ENCODE measurements around the gene TMEM238.
A peak's percentile ranks its signal among the peaks of the same experiment; 100 is the strongest.

The TMEM238 gene

GRCh38 chr19:55345818-55346724 lies 38.0 kb downstream of the TMEM238 start:
- Histone ChIP-seq H3K4ac (ENCODE audit: low read depth, low read length) (no peak overlapping the region), H3K4me1 (ENCODE audit: control insufficient read depth in 1 of 2, insufficient read depth in 2 of 2, low read length in 2 of 2) (peaks cover 10 to 23% of the 10 kb centered on the region in 2 experiments), H3K79me2 (ENCODE audit: control insufficient read depth, insufficient read depth, low read length, poor library complexity) (no peaks in the 10 kb centered on the region), H3K9ac (ENCODE audit: low read length) (no peak overlapping the region), H3K27ac (ENCODE audit: low read depth, low read length) (no peak overlapping the region), H4K91ac (ENCODE audit: low read depth, low read length) (no peak overlapping the region), H4K8ac (ENCODE audit: low read depth, low read length) (no peak overlapping the region), H3K4me2 (ENCODE audit: low read length) (no peak overlapping the region), H3K79me1 (ENCODE audit: low read length) (peaks cover 12% of the 10 kb centered on the region), H2BK12ac (ENCODE audit: low read length) (no peak overlapping the region), H3K4me3 (ENCODE audit: low read depth, low read length) (no peak overlapping the region), H3K23ac (ENCODE audit: low read length) (no peak overlapping the region), H2AFZ (ENCODE audit: insufficient read depth, low read length, poor library complexity) (no peak overlapping the region), H2BK120ac (ENCODE audit: insufficient read depth, low read length, poor library complexity) (peak overlapping the region; percentile 65), H4K12ac (ENCODE audit: low read depth, low read length) (no peak overlapping the region), H3K9me3 (ENCODE audit: insufficient read depth, low read depth, low read length) (no peaks in the 10 kb centered on the region), H3K18ac (ENCODE audit: low read length) (no peak overlapping the region), H3K36me3 (ENCODE audit: control insufficient read depth in 1 of 2, insufficient read depth in 2 of 2, low read length in 2 of 2) (peaks cover 47 to 60% of the 10 kb centered on the region in 2 experiments), H2AK5ac (ENCODE audit: low read length) (no peak overlapping the region), H2BK5ac (ENCODE audit: low read depth, low read length, poor library complexity) (no peak overlapping the region), H3K27me3 (ENCODE audit: insufficient read depth, low read length) (no peaks in the 10 kb centered on the region), H3K14ac (ENCODE audit: low read length) (no peak overlapping the region)
- no CpG with 5 or more reads among the region's 43 CpGs for WGBS (ENCODE audit: extremely low coverage, insufficient coverage, insufficient read length)
- DNase-seq = no peak

GRCh38 chr19:55345101-55345817 lies 38.8 kb downstream of the TMEM238 start:
- H4K91ac ChIP-seq (ENCODE audit: low read depth, low read length) = peak overlapping the region; percentile 78
- peaks cover 19% of the 10 kb centered on the region for H3K79me1 ChIP-seq (ENCODE audit: low read length)
- H3K14ac ChIP-seq (ENCODE audit: low read length) = peak overlapping the region; percentile 27
- no peak overlapping the region for H3K23ac ChIP-seq (ENCODE audit: low read length)
- peak overlapping the region; percentile 24 for H4K8ac ChIP-seq (ENCODE audit: low read depth, low read length)
- peaks cover 3% of the 10 kb centered on the region for H3K79me2 ChIP-seq (ENCODE audit: control insufficient read depth, insufficient read depth, low read length, poor library complexity)
- peak overlapping the region; percentile 58 for H2BK5ac ChIP-seq (ENCODE audit: low read depth, low read length, poor library complexity)
- no peak overlapping the region for H3K9ac ChIP-seq (ENCODE audit: low read length)
- no CpG with 5 or more reads among the region's 22 CpGs for WGBS (ENCODE audit: extremely low coverage, insufficient coverage, insufficient read length)
- H2BK120ac ChIP-seq (ENCODE audit: insufficient read depth, low read length, poor library complexity) = peak overlapping the region; percentile 65
- peak overlapping the region; percentile 53 for H3K4ac ChIP-seq (ENCODE audit: low read depth, low read length)
- H3K4me3 ChIP-seq (ENCODE audit: low read depth, low read length) = no peak overlapping the region
- H3K4me2 ChIP-seq (ENCODE audit: low read length) = no peak overlapping the region
- peak overlapping the region; percentile 13 for H2AK5ac ChIP-seq (ENCODE audit: low read length)
- H3K27me3 ChIP-seq (ENCODE audit: insufficient read depth, low read length) = no peaks in the 10 kb centered on the region
- H2AFZ ChIP-seq (ENCODE audit: insufficient read depth, low read length, poor library complexity) = no peak overlapping the region
- H4K12ac ChIP-seq (ENCODE audit: low read depth, low read length) = peak overlapping the region; percentile 22
- peak overlapping the region; percentile 24 for H3K18ac ChIP-seq (ENCODE audit: low read length)
- no peak overlapping the region for H3K27ac ChIP-seq (ENCODE audit: low read depth, low read length)
- H3K36me3 ChIP-seq (ENCODE audit: control insufficient read depth in 1 of 2, insufficient read depth in 2 of 2, low read length in 2 of 2) = peaks cover 47 to 60% of the 10 kb centered on the region in 2 experiments
- no peak for DNase-seq
- H3K9me3 ChIP-seq (ENCODE audit: insufficient read depth, low read depth, low read length) = no peaks in the 10 kb centered on the region
- peak overlapping the region; percentile 51 for H2BK12ac ChIP-seq (ENCODE audit: low read length)
- H3K4me1 ChIP-seq (ENCODE audit: control insufficient read depth in 1 of 2, insufficient read depth in 2 of 2, low read length in 2 of 2) = peaks cover 13 to 25% of the 10 kb centered on the region in 2 experiments

DNA sequence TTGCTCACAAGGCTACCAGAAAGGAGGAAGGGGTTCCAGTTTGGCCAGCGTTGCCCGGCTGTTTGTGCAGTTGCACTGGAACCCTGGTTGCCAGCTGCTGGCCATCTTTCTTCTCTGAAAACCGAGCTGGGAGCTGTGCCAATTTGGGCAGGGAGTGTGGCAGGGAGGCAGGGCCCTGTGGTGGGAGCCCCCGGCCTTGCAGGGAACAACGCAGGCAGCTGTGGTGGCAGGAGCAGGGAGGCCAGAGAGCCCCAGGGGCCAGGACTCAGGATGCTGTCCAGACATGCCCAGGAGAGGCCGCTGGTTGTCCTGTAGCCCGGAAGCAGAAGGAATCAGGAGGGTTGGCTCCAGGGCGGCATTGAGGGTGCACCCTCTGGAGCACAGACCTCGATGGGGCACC lies 39.6 kb downstream of the TMEM238 start:
- peak overlapping the region; percentile 55 for H3K14ac ChIP-seq (ENCODE audit: low read length)
- H3K4me3 ChIP-seq (ENCODE audit: low read depth, low read length) = no peak overlapping the region
- peak overlapping the region; percentile 44 for H4K8ac ChIP-seq (ENCODE audit: low read depth, low read length)
- H3K79me1 ChIP-seq (ENCODE audit: low read length) = peaks cover 22% of the 10 kb centered on the region
- H3K18ac ChIP-seq (ENCODE audit: low read length) = peak overlapping the region; percentile 80
- H4K91ac ChIP-seq (ENCODE audit: low read depth, low read length) = peak overlapping the region; percentile 78
- H3K9ac ChIP-seq (ENCODE audit: low read length) = peak overlapping the region; percentile 14
- peak overlapping the region; percentile 44 for H2AK5ac ChIP-seq (ENCODE audit: low read length)
- peak overlapping the region; percentile 44 for H3K4ac ChIP-seq (ENCODE audit: low read depth, low read length)
- H3K23ac ChIP-seq (ENCODE audit: low read length) = no peak overlapping the region
- peak overlapping the region; percentile 58 for H2BK5ac ChIP-seq (ENCODE audit: low read depth, low read length, poor library complexity)
- H3K9me3 ChIP-seq (ENCODE audit: insufficient read depth, low read depth, low read length) = no peaks in the 10 kb centered on the region
- peaks cover 47 to 59% of the 10 kb centered on the region in 2 experiments for H3K36me3 ChIP-seq (ENCODE audit: control insufficient read depth in 1 of 2, insufficient read depth in 2 of 2, low read length in 2 of 2)
- DNase-seq = peak in 1 of 2 donors; percentile 36
- H2BK12ac ChIP-seq (ENCODE audit: low read length) = peak overlapping the region; percentile 6
- no CpG with 5 or more reads among the region's 9 CpGs for WGBS (ENCODE audit: extremely low coverage, insufficient coverage, insufficient read length)
- no peak overlapping the region for H3K27ac ChIP-seq (ENCODE audit: low read depth, low read length)
- peak overlapping the region; percentile 83 for H2BK120ac ChIP-seq (ENCODE audit: insufficient read depth, low read length, poor library complexity)
- H4K12ac ChIP-seq (ENCODE audit: low read depth, low read length) = peak overlapping the region; percentile 22
- no peaks in the 10 kb centered on the region for H3K27me3 ChIP-seq (ENCODE audit: insufficient read depth, low read length)
- H2AFZ ChIP-seq (ENCODE audit: insufficient read depth, low read length, poor library complexity) = no peak overlapping the region
- peaks cover 13 to 28% of the 10 kb centered on the region in 2 experiments for H3K4me1 ChIP-seq (ENCODE audit: control insufficient read depth in 1 of 2, insufficient read depth in 2 of 2, low read length in 2 of 2)
- H3K4me2 ChIP-seq (ENCODE audit: low read length) = no peak overlapping the region
- H3K79me2 ChIP-seq (ENCODE audit: control insufficient read depth, insufficient read depth, low read length, poor library complexity) = peaks cover 7% of the 10 kb centered on the region

GRCh38 chr19:55341595-55342531 lies 42.2 kb downstream of the TMEM238 start:
- H3K4me3 ChIP-seq (ENCODE audit: low read depth, low read length) = no peak overlapping the region
- H4K8ac ChIP-seq (ENCODE audit: low read depth, low read length) = no peak overlapping the region
- H2BK5ac ChIP-seq (ENCODE audit: low read depth, low read length, poor library complexity) = no peak overlapping the region
- no peak overlapping the region for H4K12ac ChIP-seq (ENCODE audit: low read depth, low read length)
- H3K4me2 ChIP-seq (ENCODE audit: low read length) = peak overlapping the region; percentile 63
- H2AK5ac ChIP-seq (ENCODE audit: low read length) = no peak overlapping the region
- no peak for DNase-seq
- no peak overlapping the region for H4K91ac ChIP-seq (ENCODE audit: low read depth, low read length)
- H3K9ac ChIP-seq (ENCODE audit: low read length) = no peak overlapping the region
- no CpG with 5 or more reads among the region's 50 CpGs for WGBS (ENCODE audit: extremely low coverage, insufficient coverage, insufficient read length)
- peak overlapping the region; percentile 7 for H3K18ac ChIP-seq (ENCODE audit: low read length)
- H2BK12ac ChIP-seq (ENCODE audit: low read length) = no peak overlapping the region
- H3K36me3 ChIP-seq (ENCODE audit: control insufficient read depth in 1 of 2, insufficient read depth in 2 of 2, low read length in 2 of 2) = peaks cover 36 to 46% of the 10 kb centered on the region in 2 experiments
- peaks cover 28% of the 10 kb centered on the region for H3K79me1 ChIP-seq (ENCODE audit: low read length)
- H2BK120ac ChIP-seq (ENCODE audit: insufficient read depth, low read length, poor library complexity) = no peak overlapping the region
- peaks cover 8% of the 10 kb centered on the region for H3K79me2 ChIP-seq (ENCODE audit: control insufficient read depth, insufficient read depth, low read length, poor library complexity)
- H3K9me3 ChIP-seq (ENCODE audit: insufficient read depth, low read depth, low read length) = no peaks in the 10 kb centered on the region
- no peak overlapping the region for H3K23ac ChIP-seq (ENCODE audit: low read length)
- H3K4ac ChIP-seq (ENCODE audit: low read depth, low read length) = no peak overlapping the region
- no peaks in the 10 kb centered on the region for H3K27me3 ChIP-seq (ENCODE audit: insufficient read depth, low read length)
- H3K14ac ChIP-seq (ENCODE audit: low read length) = no peak overlapping the region
- peaks cover 10 to 27% of the 10 kb centered on the region in 2 experiments for H3K4me1 ChIP-seq (ENCODE audit: control insufficient read depth in 1 of 2, insufficient read depth in 2 of 2, low read length in 2 of 2)
- no peak overlapping the region for H3K27ac ChIP-seq (ENCODE audit: low read depth, low read length)
- no peak overlapping the region for H2AFZ ChIP-seq (ENCODE audit: insufficient read depth, low read length, poor library complexity)
